Kidney (tissue), 14 donors: ENCODE data around the gene MRPL55. TPM values are rescaled to one million over a fixed set of nuclear protein-coding genes. Genes with fewer than 3 reads are reported as not detected.

ENCODE experiments used
- DNase-seq, 5 donors: peaks; one replicate each; pipeline ENCODE4 v3.0.0-alpha.2; 2013 to 2020
- FAIRE-seq: peaks from 2 replicates; lab custom pipeline; 2012; peaks lifted over from hg19 to GRCh38; lab: Jason Lieb, UNC
- H3K27ac ChIP-seq, 2 donors: one replicate each; pipeline ENCODE4 v1.7.0; 2013; ENCODE audit warnings: low read depth in 2 of 2, low read length in 2 of 2, inconsistent platforms in 1 of 2
- H3K27me3 ChIP-seq: one replicate; pipeline ENCODE4 v1.7.1; 2013; ENCODE audit warnings: low read length, inconsistent platforms; ENCODE audit not compliant: control insufficient read depth, insufficient read depth
- H3K36me3 ChIP-seq, 3 donors: one replicate each; pipeline versions ENCODE4 v1.7.0 to v1.7.1; 2013; ENCODE audit warnings: low read length in 3 of 3, control low read depth in 1 of 3, inconsistent platforms in 1 of 3; ENCODE audit not compliant: insufficient read depth in 3 of 3, control insufficient read depth in 2 of 3
- H3K4me1 ChIP-seq, 3 donors: one replicate each; pipeline versions ENCODE4 v1.7.0 to v1.7.1; 2013; ENCODE audit warnings: low read length in 3 of 3, inconsistent platforms in 1 of 3, low read depth in 1 of 3; ENCODE audit not compliant: control insufficient read depth in 2 of 3, insufficient read depth in 2 of 3
- H3K4me3 ChIP-seq, 3 donors: one replicate each; pipeline versions ENCODE4 v1.7.0 to v1.8.1; 2013; ENCODE audit warnings: low read length in 3 of 3, control low read depth in 1 of 3, inconsistent platforms in 1 of 3
- H3K9ac ChIP-seq, 3 donors: one replicate each; pipeline versions ENCODE4 v1.7.0 to v1.7.1; 2013; ENCODE audit warnings: low read length in 3 of 3, control low read depth in 1 of 3, inconsistent platforms in 1 of 3
- H3K9me3 ChIP-seq, 3 donors: one replicate each; pipeline versions ENCODE4 v1.7.0 to v1.7.1; 2013; ENCODE audit warnings: low read length in 3 of 3, control low read depth in 1 of 3, inconsistent platforms in 1 of 3; ENCODE audit not compliant: control insufficient read depth in 2 of 3, insufficient read depth in 1 of 3
- CTCF ChIP-seq: IDR thresholded peaks from 3 replicates; pipeline ENCODE4 v1.5.1; 2012; ENCODE audit warnings: mild to moderate bottlenecking, moderate library complexity, borderline replicate concordance; ENCODE audit not compliant: insufficient read depth; ENCODE audit errors: extremely low read depth
- intact Hi-C: fragments of 100-400 bp; cut with DNase I; formaldehyde crosslinking; loops from one replicate; pipeline ENCODE4 v1.11.1; 2022
- polyA plus RNA-seq: library from polyadenylated mRNA; stranded (reverse); fragments of 350-450 nt; fragmentation: Illumina TruSeq; extraction: RNeasy Lipid Tissue Mini Kit (QIAGEN cat#74804); gene quantifications from one replicate; pipeline ENCODE4 v1.2.3, GENCODE V29; 2014; ENCODE audit warnings: low read depth, low replicate concordance; ENCODE audit not compliant: insufficient read depth
- total RNA-seq: library from RNA; stranded (reverse); fragmentation: NEBNext Ultra II Directional; extraction: Animal tissue kit (Norgen Biotek cat#: 25700); gene quantifications from one replicate; pipeline ENCODE4 v1.2.1, GENCODE V29; 2021
- donor health status: control.
- donor health status: control.
- donor health status: control.
- donor health status: control.
- donor health status: control.
- donor health status: DM: yes; HTN: yes; CAD: no.
- donor health status: Normal renal cell carcinoma (clear cell type).

MRPL55 gene
- total and polyA plus RNA-seq, 2 donors from 2014 or later, result 37.8 to 141 TPM

- Histone ChIP-seq H3K9me3 (no peaks in the 10 kb centered on the region), H3K9ac (no peak overlapping the region), H3K27me3 (peaks cover 6% of the 10 kb centered on the region), H3K4me1 (no peaks in the 10 kb centered on the region), H3K27ac (no peak overlapping the region), H3K36me3 (no peaks in the 10 kb centered on the region), H3K4me3 (no peak overlapping the region)
- FAIRE-seq (no peak), DNase-seq (peak in 2 of 5 donors; percentile 50 to 67)
- intact Hi-C loops, result no loop called here
- no peak for TF ChIP-seq CTCF
These were observed 34.0 kb downstream of the MRPL55 start for GRCh38 chr1:228074954-228075730.

GRCh38 chr1:228073857-228074545, 35.1 kb downstream of the MRPL55 start:
- FAIRE-seq, result no peak
- H3K27ac ChIP-seq, result no peak overlapping the region
- no peaks in the 10 kb centered on the region for H3K4me1 ChIP-seq
- no peaks in the 10 kb centered on the region for H3K9me3 ChIP-seq
- H3K9ac ChIP-seq, result no peak overlapping the region
- H3K36me3 ChIP-seq, result no peaks in the 10 kb centered on the region
- no peak overlapping the region for H3K4me3 ChIP-seq
- H3K27me3 ChIP-seq, result peaks cover 6% of the 10 kb centered on the region
- peak in 4 of 5 donors; percentile 68 to 84 (median 75) for DNase-seq
- intact Hi-C loops, result no loop called here
- TF ChIP-seq CTCF, result peak; percentile 14

DNA sequence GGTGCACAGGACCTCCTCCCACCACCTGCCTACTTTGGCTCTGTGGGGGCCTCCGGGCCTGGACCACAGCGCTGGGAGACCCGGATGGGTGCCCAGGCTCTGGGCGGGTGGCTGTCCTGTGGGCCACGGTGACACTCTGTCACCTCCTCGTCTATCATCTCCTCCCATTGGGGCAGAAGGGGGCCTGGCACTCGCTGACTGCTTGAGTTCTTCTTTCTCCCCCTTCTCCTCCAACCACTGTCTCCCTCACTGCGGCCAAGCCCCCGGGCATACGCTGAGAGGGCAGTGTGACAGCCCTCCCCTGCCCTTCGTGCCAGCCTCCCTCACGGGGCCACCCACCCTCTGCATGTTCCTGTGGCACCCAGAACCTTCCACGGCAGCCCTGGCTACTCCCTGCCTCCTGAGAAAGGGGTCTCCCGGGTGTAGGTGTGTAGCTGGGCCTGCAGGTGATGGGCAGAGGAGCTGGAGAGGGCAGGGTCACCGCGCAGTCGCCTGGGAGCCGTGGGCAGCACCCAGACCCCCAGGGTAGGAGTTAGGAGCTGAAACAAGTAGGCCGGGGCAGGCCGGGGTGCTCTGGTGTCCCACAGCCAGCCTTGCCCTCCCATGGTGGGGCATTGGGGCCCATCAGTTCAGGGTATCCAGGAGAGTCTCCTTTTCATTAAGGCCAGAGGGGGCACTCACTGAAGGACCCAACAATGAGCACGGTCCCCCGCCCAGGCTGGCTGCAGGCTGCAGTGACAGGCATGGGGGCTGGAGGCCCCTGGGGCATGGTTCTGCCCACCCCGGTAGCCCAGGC, 35.8 kb downstream of the MRPL55 start:
- no peak for TF ChIP-seq CTCF
- FAIRE-seq, result no peak
- intact Hi-C loops, result no loop called here

More for the DNA sequence above, 35.8 kb downstream of the MRPL55 start:
- H3K4me1 ChIP-seq, result no peaks in the 10 kb centered on the region
- no peaks in the 10 kb centered on the region for H3K36me3 ChIP-seq
- no peak for DNase-seq
- H3K9me3 ChIP-seq, result no peaks in the 10 kb centered on the region
- H3K27me3 ChIP-seq, result peaks cover 6% of the 10 kb centered on the region
- H3K27ac ChIP-seq, result no peak overlapping the region
- no peak overlapping the region for H3K9ac ChIP-seq
- H3K4me3 ChIP-seq, result no peak overlapping the region
